Endothelial cell (in vitro differentiated cells): ENCODE data around the gene ATXN7L1. TPM values are rescaled to one million over a fixed set of nuclear protein-coding genes. Genes with fewer than 3 reads are reported as not detected.

Source experiments
- DNase-seq: peaks from one replicate; pipeline ENCODE4 v3.0.0; 2021; ENCODE audit warnings: low spot score
- H3K27ac Mint-ChIP-seq: one replicate; pipeline ENCODE4 v1.8.0; 2021; ENCODE audit warnings: mixed read lengths, inconsistent platforms; ENCODE audit not compliant: unreplicated experiment
- H3K27me3 Mint-ChIP-seq: one replicate; pipeline ENCODE4 v1.8.0; 2021; ENCODE audit warnings: mild to moderate bottlenecking, moderate library complexity, mixed read lengths, inconsistent platforms; ENCODE audit not compliant: unreplicated experiment
- H3K36me3 Mint-ChIP-seq: one replicate; pipeline ENCODE4 v1.8.0; 2021; ENCODE audit warnings: mild to moderate bottlenecking, low read depth, mixed read lengths, inconsistent platforms; ENCODE audit not compliant: unreplicated experiment
- H3K4me1 Mint-ChIP-seq: one replicate; pipeline ENCODE4 v1.8.0; 2021; ENCODE audit warnings: mild to moderate bottlenecking, mixed read lengths, inconsistent platforms; ENCODE audit not compliant: unreplicated experiment
- H3K4me3 Mint-ChIP-seq: one replicate; pipeline ENCODE4 v1.8.0; 2021; ENCODE audit warnings: mild to moderate bottlenecking, mixed read lengths, inconsistent platforms; ENCODE audit not compliant: unreplicated experiment
- H3K9me3 Mint-ChIP-seq: one replicate; pipeline ENCODE4 v1.8.0; 2021; ENCODE audit warnings: mixed read lengths, inconsistent platforms; ENCODE audit not compliant: unreplicated experiment
- total RNA-seq: library from RNA; stranded (reverse); fragmentation: NEBNext Ultra II Directional; extraction: Animal tissue kit (Norgen Biotek cat#: 25700); gene quantifications from one replicate; pipeline ENCODE4 v1.2.1, GENCODE V29; 2021; ENCODE audit not compliant: unreplicated experiment
- TF ChIP-seq, protein P1 (sequence below): fragments of 200-600 bp; sonication (generic); IDR thresholded peaks from one replicate; pipeline ENCODE4 v1.5.0; 2021; ENCODE audit warnings: antibody characterized with exemption; ENCODE audit not compliant: unreplicated experiment

The ATXN7L1 gene
- total RNA-seq, 1 donor from 2014 or later: 18.4 TPM

DNA sequence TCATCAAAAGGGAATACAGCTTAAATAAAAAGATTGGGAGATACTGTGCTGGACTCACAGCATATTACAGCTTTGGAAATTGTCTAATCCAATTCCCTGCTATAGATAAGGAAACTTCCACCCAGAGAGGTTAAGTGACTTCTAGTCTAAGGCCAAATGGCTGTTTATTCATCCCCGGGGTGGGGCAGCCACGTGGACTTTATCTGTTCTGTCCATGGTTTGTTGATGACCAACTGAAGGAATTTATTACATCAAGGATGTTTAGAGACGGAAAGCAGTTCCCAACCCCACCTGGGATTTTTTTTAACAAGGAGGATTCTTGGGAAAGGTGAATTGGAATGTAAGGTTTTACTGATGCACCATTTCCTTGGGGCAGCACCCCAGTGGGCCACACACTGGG lies 88.6 kb downstream of the ATXN7L1 start:
- Mint-ChIP-seq H3K27ac (no peak overlapping the region), H3K4me1 (no peaks in the 10 kb centered on the region), H3K9me3 (no peaks in the 10 kb centered on the region), H3K27me3 (no peaks in the 10 kb centered on the region), H3K4me3 (no peak overlapping the region), H3K36me3 (no peaks in the 10 kb centered on the region)
- DNase-seq: no peak
- TF ChIP-seq, protein P1, sequence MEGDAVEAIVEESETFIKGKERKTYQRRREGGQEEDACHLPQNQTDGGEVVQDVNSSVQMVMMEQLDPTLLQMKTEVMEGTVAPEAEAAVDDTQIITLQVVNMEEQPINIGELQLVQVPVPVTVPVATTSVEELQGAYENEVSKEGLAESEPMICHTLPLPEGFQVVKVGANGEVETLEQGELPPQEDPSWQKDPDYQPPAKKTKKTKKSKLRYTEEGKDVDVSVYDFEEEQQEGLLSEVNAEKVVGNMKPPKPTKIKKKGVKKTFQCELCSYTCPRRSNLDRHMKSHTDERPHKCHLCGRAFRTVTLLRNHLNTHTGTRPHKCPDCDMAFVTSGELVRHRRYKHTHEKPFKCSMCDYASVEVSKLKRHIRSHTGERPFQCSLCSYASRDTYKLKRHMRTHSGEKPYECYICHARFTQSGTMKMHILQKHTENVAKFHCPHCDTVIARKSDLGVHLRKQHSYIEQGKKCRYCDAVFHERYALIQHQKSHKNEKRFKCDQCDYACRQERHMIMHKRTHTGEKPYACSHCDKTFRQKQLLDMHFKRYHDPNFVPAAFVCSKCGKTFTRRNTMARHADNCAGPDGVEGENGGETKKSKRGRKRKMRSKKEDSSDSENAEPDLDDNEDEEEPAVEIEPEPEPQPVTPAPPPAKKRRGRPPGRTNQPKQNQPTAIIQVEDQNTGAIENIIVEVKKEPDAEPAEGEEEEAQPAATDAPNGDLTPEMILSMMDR: no peak

DNA sequence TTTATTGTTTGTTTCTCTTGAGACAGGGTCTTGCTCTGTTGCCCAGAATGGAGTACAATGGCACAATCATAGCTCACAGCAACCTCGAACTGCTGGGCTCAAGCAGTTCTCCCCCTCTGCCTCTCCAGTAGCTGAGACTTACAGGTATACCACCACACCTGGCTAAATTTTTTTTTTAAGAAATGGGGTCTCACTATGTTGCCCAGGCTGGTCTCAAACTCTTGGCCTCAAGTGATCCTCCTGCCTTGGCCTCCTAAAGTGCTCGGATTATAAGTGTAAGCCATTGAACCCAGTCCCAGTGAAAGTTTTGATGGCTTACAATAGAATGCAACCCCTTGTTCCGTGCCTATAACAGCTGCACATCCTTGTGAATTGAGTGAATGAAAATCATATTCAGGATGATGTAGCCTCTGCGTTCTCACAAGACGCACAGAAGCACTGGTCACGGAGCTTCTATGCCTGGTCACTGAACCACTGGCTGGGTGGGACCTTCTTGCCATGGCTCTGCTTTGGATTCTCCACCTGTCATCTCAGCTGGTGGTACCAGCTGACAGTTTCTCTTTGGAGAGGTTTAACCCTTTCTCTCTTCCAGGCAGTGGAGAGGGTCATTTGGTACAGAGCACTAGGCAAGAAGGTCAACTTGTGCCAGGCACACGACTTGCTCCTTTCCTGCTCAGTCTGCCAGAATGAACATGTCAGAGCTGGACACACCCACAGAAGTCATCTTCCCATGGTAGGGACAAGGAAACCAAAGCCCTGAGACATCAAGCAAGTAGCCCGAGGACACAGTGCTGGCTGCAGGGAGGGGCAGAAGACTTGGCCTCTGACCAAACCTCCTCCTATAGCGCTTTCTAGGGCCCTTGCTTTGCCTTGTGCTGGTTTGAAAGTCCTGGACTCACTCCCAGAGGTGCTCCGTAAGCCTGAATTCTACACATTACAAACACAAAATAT lies 89.6 kb downstream of the ATXN7L1 start:
- no peak overlapping the region for H3K4me3 Mint-ChIP-seq
- H3K27me3 Mint-ChIP-seq: no peaks in the 10 kb centered on the region
- DNase-seq: no peak
- TF ChIP-seq, protein P1: no peak
- H3K27ac Mint-ChIP-seq: no peak overlapping the region
- no peaks in the 10 kb centered on the region for H3K36me3 Mint-ChIP-seq
- no peaks in the 10 kb centered on the region for H3K4me1 Mint-ChIP-seq
- H3K9me3 Mint-ChIP-seq: no peaks in the 10 kb centered on the region

GRCh38 chr7:105782391-105783042 lies 93.9 kb downstream of the ATXN7L1 start:
- no peak for DNase-seq
- Mint-ChIP-seq H3K27ac (no peak overlapping the region), H3K4me3 (no peak overlapping the region), H3K4me1 (no peaks in the 10 kb centered on the region), H3K27me3 (peaks cover 1% of the 10 kb centered on the region), H3K36me3 (no peaks in the 10 kb centered on the region), H3K9me3 (no peaks in the 10 kb centered on the region)
- TF ChIP-seq, protein P1: no peak

GRCh38 chr7:105779856-105780780 lies 96.3 kb downstream of the ATXN7L1 start:
- TF ChIP-seq, protein P1: no peak
- DNase-seq: no peak
- H3K4me1 Mint-ChIP-seq: peaks cover 2% of the 10 kb centered on the region
- H3K27ac Mint-ChIP-seq: no peak overlapping the region
- H3K9me3 Mint-ChIP-seq: no peaks in the 10 kb centered on the region
- H3K36me3 Mint-ChIP-seq: no peaks in the 10 kb centered on the region
- peaks cover 1% of the 10 kb centered on the region for H3K27me3 Mint-ChIP-seq
- no peak overlapping the region for H3K4me3 Mint-ChIP-seq
